ENCODE results near the gene FARP1. TPM values are rescaled to one million over a fixed set of nuclear protein-coding genes. Genes with fewer than 3 reads are reported as not detected.
A peak's percentile ranks its signal among the peaks of the same experiment; 100 is the strongest.

The FARP1 gene
- total RNA-seq, 1 donor from 2014 or later = 128 TPM

DNA sequence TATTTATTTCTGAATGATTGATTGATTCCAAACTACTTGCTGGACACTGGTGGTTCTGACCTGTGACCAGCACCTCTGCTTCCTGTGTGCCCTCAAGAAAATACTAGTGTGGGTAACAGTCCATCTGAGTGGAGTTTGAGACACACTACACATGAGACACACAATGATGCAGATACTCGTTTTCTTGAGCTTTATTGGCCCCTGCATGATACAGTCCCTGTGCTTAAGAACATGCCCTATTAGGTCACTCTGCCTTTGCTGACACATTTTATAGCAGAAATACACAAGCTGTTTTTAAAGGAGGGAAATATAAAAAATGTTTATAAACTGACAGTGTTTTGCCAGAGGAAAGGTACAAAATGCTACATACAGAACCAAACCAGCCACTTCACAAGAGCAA lies 307.1 kb downstream of the FARP1 start:
- no peak for FAIRE-seq
- H3K27ac ChIP-seq (ENCODE audit: low read depth, low read length) = peak overlapping the region; percentile 12
- no peak overlapping the region for H3K4me3 ChIP-seq (ENCODE audit: insufficient read depth, low read depth, low read length)
- no peaks in the 10 kb centered on the region for H3K27me3 Mint-ChIP-seq (ENCODE audit: low read depth, unreplicated experiment)
- peaks cover 24% of the 10 kb centered on the region for H3K36me3 Mint-ChIP-seq (ENCODE audit: low read depth, unreplicated experiment)
- H2AFZ ChIP-seq (ENCODE audit: low read depth, low read length) = no peak overlapping the region
- H3K4me1 Mint-ChIP-seq (ENCODE audit: low read depth, unreplicated experiment) = peaks cover 38% of the 10 kb centered on the region
- no peak overlapping the region for H3K9ac ChIP-seq (ENCODE audit: low read length)
- peaks cover 20% of the 10 kb centered on the region for H3K36me3 ChIP-seq (ENCODE audit: insufficient read depth, low read length)
- no peaks in the 10 kb centered on the region for H3K9me3 Mint-ChIP-seq (ENCODE audit: unreplicated experiment)
- peaks cover 35% of the 10 kb centered on the region for H3K4me1 ChIP-seq (ENCODE audit: insufficient read depth, low read length)
- no peaks in the 10 kb centered on the region for H3K27me3 ChIP-seq (ENCODE audit: insufficient read depth, low read length)
- H4K20me1 ChIP-seq (ENCODE audit: insufficient read depth, low read length) = peaks cover 53% of the 10 kb centered on the region
- no peaks in the 10 kb centered on the region for H3K79me2 ChIP-seq (ENCODE audit: insufficient read depth, low read length)
- no peak overlapping the region for H3K4me2 ChIP-seq (ENCODE audit: low read length)
- H3K27ac Mint-ChIP-seq (ENCODE audit: unreplicated experiment) = peak overlapping the region; percentile 62
- TF ChIP-seq CTCF (IDR thresholded peaks at IDR 0.05; ENCODE audit: insufficient read depth, low read depth, low read length) = no peak
- TF ChIP-seq EZH2 (IDR thresholded peaks at IDR 0.05; ENCODE audit: insufficient read depth, low read length) = no peak
- H3K4me3 Mint-ChIP-seq (ENCODE audit: unreplicated experiment) = no peak overlapping the region
- H3K9me3 ChIP-seq (ENCODE audit: insufficient read depth, low read depth, low read length) = no peaks in the 10 kb centered on the region
- no peak for DNase-seq (ENCODE audit: low read depth)

DNA sequence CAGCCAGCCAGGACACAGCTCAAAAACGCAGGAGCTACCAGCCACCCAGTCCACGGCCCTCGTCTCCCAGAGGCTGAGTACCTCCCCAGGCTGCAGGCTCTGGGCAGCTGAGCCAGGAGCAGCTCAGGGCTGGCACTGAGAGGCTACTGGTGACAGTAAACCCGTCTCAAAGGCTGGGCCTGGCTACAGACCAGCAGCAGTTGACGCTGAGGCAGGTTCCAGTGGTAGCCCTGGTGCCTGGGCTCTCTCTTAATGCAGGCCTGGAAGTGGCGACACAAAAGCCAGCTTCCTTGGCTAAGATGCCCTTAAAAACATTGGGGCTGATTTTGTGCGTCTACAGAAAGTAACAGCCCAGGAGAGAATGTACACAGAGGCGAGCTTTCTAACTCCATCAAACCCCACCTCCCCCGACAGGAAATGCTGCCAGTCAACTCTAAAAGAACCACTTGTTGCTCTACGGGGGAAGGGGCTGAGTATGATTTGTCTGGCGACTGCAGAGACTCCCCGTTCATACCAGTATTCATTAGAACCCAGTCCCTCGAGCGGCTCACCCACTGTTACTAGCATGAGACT lies 307.7 kb downstream of the FARP1 start:
- Mint-ChIP-seq H3K27me3 (ENCODE audit: low read depth, unreplicated experiment) (no peaks in the 10 kb centered on the region), H3K27ac (ENCODE audit: unreplicated experiment) (peak overlapping the region; percentile 80), H3K36me3 (ENCODE audit: low read depth, unreplicated experiment) (peaks cover 24% of the 10 kb centered on the region), H3K4me1 (ENCODE audit: low read depth, unreplicated experiment) (peaks cover 38% of the 10 kb centered on the region), H3K4me3 (ENCODE audit: unreplicated experiment) (peak overlapping the region; percentile 36), H3K9me3 (ENCODE audit: unreplicated experiment) (no peaks in the 10 kb centered on the region)
- Histone ChIP-seq H2AFZ (ENCODE audit: low read depth, low read length) (no peak overlapping the region), H3K4me1 (ENCODE audit: insufficient read depth, low read length) (peaks cover 37% of the 10 kb centered on the region), H4K20me1 (ENCODE audit: insufficient read depth, low read length) (peaks cover 49% of the 10 kb centered on the region), H3K36me3 (ENCODE audit: insufficient read depth, low read length) (peaks cover 20% of the 10 kb centered on the region), H3K79me2 (ENCODE audit: insufficient read depth, low read length) (no peaks in the 10 kb centered on the region), H3K4me2 (ENCODE audit: low read length) (peak overlapping the region; percentile 61), H3K9ac (ENCODE audit: low read length) (peak overlapping the region; percentile 65), H3K27ac (ENCODE audit: low read depth, low read length) (peak overlapping the region; percentile 76), H3K4me3 (ENCODE audit: insufficient read depth, low read depth, low read length) (no peak overlapping the region), H3K9me3 (ENCODE audit: insufficient read depth, low read depth, low read length) (no peaks in the 10 kb centered on the region), H3K27me3 (ENCODE audit: insufficient read depth, low read length) (no peaks in the 10 kb centered on the region)
- TF ChIP-seq CTCF (IDR thresholded peaks at IDR 0.05; ENCODE audit: insufficient read depth, low read depth, low read length) (no peak), EZH2 (IDR thresholded peaks at IDR 0.05; ENCODE audit: insufficient read depth, low read length) (no peak)
- DNase-seq (ENCODE audit: low read depth) (peak; percentile 12), FAIRE-seq (peak; percentile 5)

Measured in astrocyte (in vitro differentiated cells and primary cell).